Suprapubic skin (tissue), 4 donors: Measurements from ENCODE around the gene SMOC2. TPM values are rescaled to one million over a fixed set of nuclear protein-coding genes. Genes with fewer than 3 reads are reported as not detected.
"Not testable (repeated sequence)": the region's sequence is repeated elsewhere in the genome, so short reads cannot be mapped to it uniquely, and the experiment has no call there.

Experiments used
- DNase-seq, 2 donors: peaks; one replicate each; pipeline ENCODE4 v3.0.0-alpha.2; 2019; ENCODE audit warnings: low spot score in 2 of 2
- H3K27ac ChIP-seq: fragments of 200-600 bp; sonication (generic); one replicate; pipeline ENCODE4 v1.5.1; 2019
- H3K27me3 ChIP-seq: fragments of 200-600 bp; sonication (generic); one replicate; pipeline ENCODE4 v1.5.1; 2019
- H3K36me3 ChIP-seq: fragments of 200-600 bp; sonication (generic); one replicate; pipeline ENCODE4 v1.5.1; 2019
- H3K4me1 ChIP-seq: fragments of 200-600 bp; sonication (generic); one replicate; pipeline ENCODE4 v1.5.1; 2019
- H3K4me3 ChIP-seq: fragments of 200-600 bp; sonication (generic); one replicate; pipeline ENCODE4 v1.5.1; 2019; ENCODE audit warnings: mild to moderate bottlenecking
- H3K9me3 ChIP-seq: fragments of 200-600 bp; sonication (generic); one replicate; pipeline ENCODE4 v1.5.1; 2019
- CTCF ChIP-seq, 2 donors: fragments of 200-600 bp in 1 of 2; fragments of 450-650 bp in 1 of 2; sonication (generic) in 1 of 2; IDR thresholded peaks; one replicate each; pipeline ENCODE4 v1.5.1; 2016 to 2019; ENCODE audit warnings: antibody characterized with exemption in 2 of 2, mild to moderate bottlenecking in 1 of 2, moderate library complexity in 1 of 2
- EP300 ChIP-seq: sonication (generic); formaldehyde crosslinking; IDR thresholded peaks from one replicate; pipeline ENCODE4 v1.6.1; 2017; ENCODE audit warnings: antibody characterized with exemption
- POLR2A ChIP-seq, 2 donors: fragments of 450-650 bp; IDR thresholded peaks; one replicate each; pipeline ENCODE4 v1.6.1; 2017; ENCODE audit warnings: antibody characterized with exemption in 2 of 2, mild to moderate bottlenecking in 2 of 2, moderate library complexity in 2 of 2
- POLR2AphosphoS5 ChIP-seq, 3 donors: sonication (generic); formaldehyde crosslinking; IDR thresholded peaks; one replicate each; pipeline ENCODE4 v1.6.1; 2017; ENCODE audit warnings: antibody characterized with exemption in 3 of 3
- WGBS: methylation state at CpG from one replicate; pipeline ENCODE4 v1.1.5; 2018; 5-methylcytosine and 5-hydroxymethylcytosine counted together
- total RNA-seq, 4 donors: library from RNA; depleted of rRNA; stranded (reverse); fragments of >200 nt; gene quantifications; one replicate each; pipeline ENCODE4 v1.1.0, GENCODE V29; 2016

The SMOC2 gene
- total RNA-seq, 4 donors from 2014 or later: 16.2 to 22.9 (median 18.8) TPM

DNA sequence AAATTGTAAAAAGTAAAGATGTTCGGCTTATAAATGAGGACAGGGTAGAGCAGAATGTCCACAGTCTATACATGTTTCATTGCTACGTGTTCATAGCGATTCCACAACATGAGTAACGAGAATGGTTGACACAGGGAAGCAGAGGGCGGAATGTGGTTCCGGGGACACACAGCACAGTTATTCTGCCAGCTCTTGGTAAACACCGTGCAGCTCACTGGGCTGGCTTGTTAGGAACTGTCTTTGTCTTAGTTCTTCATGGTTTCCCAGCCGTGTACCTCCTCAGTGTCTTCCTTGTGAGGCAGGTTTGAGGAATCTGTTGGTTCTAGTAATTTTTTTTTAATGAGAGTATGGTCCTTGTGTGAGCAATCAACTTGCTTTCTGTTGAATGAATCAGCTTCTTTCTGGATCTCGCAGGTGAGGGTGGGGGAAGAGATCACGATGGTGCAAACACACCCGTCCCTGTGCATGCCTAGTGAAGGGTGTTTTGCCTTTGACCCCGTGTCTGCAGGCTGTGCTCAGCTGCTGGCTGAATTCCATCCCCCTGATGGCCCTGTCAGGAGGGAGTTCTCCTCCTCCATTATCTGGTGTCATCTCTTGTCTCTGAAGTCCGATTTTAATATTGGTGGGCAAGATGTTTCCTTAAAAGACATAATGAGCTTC lies 168.2 kb downstream of the SMOC2 start:
- TF ChIP-seq CTCF (IDR thresholded peaks at IDR 0.05) (no peak), POLR2A (IDR thresholded peaks at IDR 0.05) (no peak), EP300 (no peak), POLR2AphosphoS5 (IDR thresholded peaks at IDR 0.05) (no peak)
- Histone ChIP-seq H3K4me1 (peaks cover 5% of the 10 kb centered on the region), H3K27me3 (no peaks in the 10 kb centered on the region), H3K27ac (peak overlapping the region; percentile 40), H3K36me3 (no peaks in the 10 kb centered on the region), H3K9me3 (no peaks in the 10 kb centered on the region), H3K4me3 (no peak overlapping the region)
- DNase-seq: no peak
- 55% methylated on average over 13 of the region's 13 CpGs for WGBS

DNA sequence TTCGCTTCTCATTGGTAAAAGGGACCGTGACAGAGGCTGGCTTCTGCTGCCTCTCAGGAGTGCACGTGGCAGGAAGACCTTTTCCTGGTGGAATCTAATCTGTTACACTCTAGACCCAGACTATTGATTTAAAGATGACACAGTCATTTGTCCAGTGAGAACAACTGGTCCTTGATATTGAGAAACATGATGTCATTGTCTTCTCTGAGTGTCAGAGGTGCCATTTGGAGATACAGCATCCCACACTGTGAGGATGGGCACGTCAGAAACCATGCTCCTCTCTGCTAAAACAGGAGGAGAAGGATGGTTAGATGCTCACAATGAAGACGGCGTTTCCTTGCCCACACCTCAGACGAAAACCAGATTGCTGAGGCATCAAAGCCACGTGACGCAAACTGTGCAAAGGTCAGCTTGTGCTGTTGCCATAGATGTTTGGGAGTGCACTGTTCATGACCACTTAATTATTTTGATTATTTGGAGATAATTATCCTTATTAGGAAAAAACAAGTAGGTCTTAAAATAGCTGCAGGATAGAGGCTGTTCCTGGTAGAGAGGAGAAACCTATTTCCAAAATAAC lies 169.0 kb downstream of the SMOC2 start:
- Histone ChIP-seq H3K36me3 (no peaks in the 10 kb centered on the region), H3K27me3 (no peaks in the 10 kb centered on the region), H3K4me3 (no peak overlapping the region), H3K9me3 (no peaks in the 10 kb centered on the region), H3K27ac (no peak overlapping the region), H3K4me1 (peaks cover 5% of the 10 kb centered on the region)
- TF ChIP-seq EP300: no peak
- TF ChIP-seq CTCF (IDR thresholded peaks at IDR 0.05): no peak
- TF ChIP-seq POLR2AphosphoS5 (IDR thresholded peaks at IDR 0.05): no peak
- TF ChIP-seq POLR2A (IDR thresholded peaks at IDR 0.05): no peak
- DNase-seq: no peak
- 84% methylated on average over 9 of the region's 9 CpGs for WGBS

- H3K36me3 ChIP-seq, H3K27ac ChIP-seq, DNase-seq, H3K27me3 ChIP-seq, H3K4me3 ChIP-seq, H3K4me1 ChIP-seq, H3K9me3 ChIP-seq: not testable (repeated sequence)
- WGBS: 98% methylated on average over 5 of the region's 12 CpGs
These were observed 170.0 kb downstream of the SMOC2 start for GRCh38 chr6:168610966-168611365.

GRCh38 chr6:168611691-168612090 lies 170.7 kb downstream of the SMOC2 start:
- WGBS: 98% methylated on average over 10 of the region's 14 CpGs
- Histone ChIP-seq H3K27me3 (no peaks in the 10 kb centered on the region), H3K27ac (no peak overlapping the region), H3K4me1 (peaks cover 5% of the 10 kb centered on the region), H3K36me3 (no peaks in the 10 kb centered on the region), H3K9me3 (no peaks in the 10 kb centered on the region), H3K4me3 (no peak overlapping the region)
- TF ChIP-seq POLR2A (IDR thresholded peaks at IDR 0.05) (no peak), CTCF (IDR thresholded peaks at IDR 0.05) (no peak)
- DNase-seq: no peak

DNA sequence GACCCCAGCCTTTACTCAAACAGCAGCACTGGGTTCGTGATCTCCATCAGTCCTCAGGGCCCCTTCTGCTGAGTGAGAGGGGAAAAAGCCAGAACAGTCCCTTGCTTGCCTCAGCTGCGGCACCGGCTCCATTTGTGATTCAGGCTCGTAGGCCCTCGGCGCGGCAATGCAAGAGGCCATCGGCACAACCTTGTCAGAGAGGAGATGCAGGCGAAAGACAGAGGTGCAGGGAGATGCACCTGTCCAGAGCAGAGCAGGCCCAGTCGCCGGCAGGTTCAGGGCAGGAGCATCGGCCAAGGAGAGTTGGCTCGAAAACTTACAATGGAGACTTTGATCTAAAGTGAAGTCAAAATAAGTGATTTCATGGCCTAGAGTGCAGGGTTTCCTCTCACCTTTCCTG lies 171.6 kb downstream of the SMOC2 start:
- peaks cover 5% of the 10 kb centered on the region for H3K4me1 ChIP-seq
- whole genome bisulfite sequencing: 98% methylated on average over 13 of the region's 13 CpGs
- no peaks in the 10 kb centered on the region for H3K9me3 ChIP-seq
- no peak for TF ChIP-seq POLR2A (IDR thresholded peaks at IDR 0.05)
- TF ChIP-seq POLR2AphosphoS5 (IDR thresholded peaks at IDR 0.05): no peak
- no peak for TF ChIP-seq CTCF (IDR thresholded peaks at IDR 0.05)
- no peak for TF ChIP-seq EP300
- H3K27me3 ChIP-seq: no peaks in the 10 kb centered on the region
- DNase-seq: no peak
- no peak overlapping the region for H3K4me3 ChIP-seq
- H3K36me3 ChIP-seq: no peaks in the 10 kb centered on the region
- H3K27ac ChIP-seq: no peak overlapping the region

DNA sequence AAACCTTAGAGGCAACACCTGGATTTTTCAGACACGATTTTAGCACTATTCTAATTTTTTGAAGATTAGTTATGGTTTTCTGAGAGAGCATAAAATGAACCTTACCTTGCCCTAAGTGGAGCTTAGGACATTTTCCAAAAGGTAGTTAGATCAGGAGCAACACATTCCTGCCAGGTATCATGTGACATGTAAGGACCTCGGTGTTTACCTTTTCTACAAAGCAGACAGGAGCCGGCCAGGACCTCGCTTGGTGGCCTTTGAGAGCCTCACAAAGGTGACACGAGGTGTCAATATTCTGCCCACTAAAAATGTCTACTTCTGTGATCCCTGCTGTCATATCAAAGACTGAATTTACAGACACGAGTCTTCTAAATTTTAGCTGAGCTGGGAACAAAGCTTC lies 174.9 kb downstream of the SMOC2 start:
- TF ChIP-seq CTCF (IDR thresholded peaks at IDR 0.05): no peak
- no peak for TF ChIP-seq EP300
- no peak for TF ChIP-seq POLR2A (IDR thresholded peaks at IDR 0.05)
- TF ChIP-seq POLR2AphosphoS5 (IDR thresholded peaks at IDR 0.05): no peak
- Histone ChIP-seq H3K4me3 (no peak overlapping the region), H3K27ac (no peak overlapping the region), H3K36me3 (no peaks in the 10 kb centered on the region), H3K4me1 (no peaks in the 10 kb centered on the region), H3K9me3 (no peaks in the 10 kb centered on the region), H3K27me3 (no peaks in the 10 kb centered on the region)
- DNase-seq: no peak
- 87% methylated on average over 6 of the region's 6 CpGs for WGBS
